Smooth muscle cell (in vitro differentiated cells): ENCODE measurements around the gene TJP1. TPM values are rescaled to one million over a fixed set of nuclear protein-coding genes. Genes with fewer than 3 reads are reported as not detected.

Source experiments
- DNase-seq: peaks from one replicate; lab custom pipeline; 2025; ENCODE audit not compliant: unreplicated experiment; lab: John Stamatoyannopoulos, UW
- H2AFZ ChIP-seq: fragments of 200-600 bp; sonication (generic); 2 replicates; pipeline ENCODE4 v1.6.0; 2016; ENCODE audit warnings: antibody characterized with exemption, low read depth, mild to moderate bottlenecking
- H3F3A ChIP-seq: fragments of 200-600 bp; sonication (generic); 2 replicates; pipeline ENCODE4 v1.6.0; 2017; ENCODE audit warnings: antibody characterized with exemption, low read depth
- H3K27ac ChIP-seq: fragments of 200-600 bp; sonication (generic); 2 replicates; pipeline ENCODE4 v1.5.1; 2016; ENCODE audit warnings: low read depth, mild to moderate bottlenecking
- H3K27me3 ChIP-seq: fragments of 200-600 bp; sonication (generic); 2 replicates; pipeline ENCODE4 v1.6.1; 2016; ENCODE audit warnings: low read depth, mild to moderate bottlenecking
- H3K36me3 ChIP-seq: fragments of 200-600 bp; sonication (generic); 2 replicates; pipeline ENCODE4 v1.5.1; 2016; ENCODE audit warnings: low read depth
- H3K4me1 ChIP-seq: fragments of 200-600 bp; sonication (generic); 2 replicates; pipeline ENCODE4 v1.5.1; 2016; ENCODE audit warnings: low read depth
- H3K4me2 ChIP-seq: fragments of 200-600 bp; sonication (generic); 2 replicates; pipeline ENCODE4 v1.6.0; 2016; ENCODE audit warnings: mild to moderate bottlenecking
- H3K4me3 ChIP-seq: fragments of 200-600 bp; sonication (generic); 2 replicates; pipeline ENCODE4 v1.5.1; 2016; ENCODE audit warnings: mild to moderate bottlenecking
- H3K79me2 ChIP-seq: fragments of 200-600 bp; sonication (generic); 2 replicates; pipeline ENCODE4 v1.6.0; 2016; ENCODE audit warnings: low read depth, mild to moderate bottlenecking
- H3K9ac ChIP-seq: fragments of 200-600 bp; sonication (generic); 2 replicates; pipeline ENCODE4 v1.6.0; 2016; ENCODE audit warnings: low read depth
- H3K9me3 ChIP-seq: fragments of 200-600 bp; sonication (generic); replicated peaks from 2 replicates; pipeline ENCODE4 v1.5.1; 2016; ENCODE audit warnings: low read depth
- H4K20me1 ChIP-seq: fragments of 200-600 bp; sonication (generic); 2 replicates; pipeline ENCODE4 v1.6.0; 2016; ENCODE audit warnings: low read depth
- WGBS: methylation state at CpG from one replicate; pipeline ENCODE4 v1.1.7; 2016; ENCODE audit warnings: low lambda C conversion rate; 5-methylcytosine and 5-hydroxymethylcytosine counted together
- polyA plus RNA-seq: library from polyadenylated mRNA; unstranded; fragments of >200 nt; fragmentation: Nextera tagmentation; extraction: Ambion mirVana; gene quantifications from 2 replicates; pipeline ENCODE4 v1.2.1, GENCODE V29; 2016
- total RNA-seq: library from RNA; depleted of rRNA; stranded (reverse); fragments of >200 nt; gene quantifications from 2 replicates; pipeline ENCODE4 v1.2.3, GENCODE V29; 2014
- TF ChIP-seq, protein P1 (sequence below): fragments of 200-600 bp; sonication (generic); IDR thresholded peaks from 2 replicates; pipeline ENCODE4 v1.5.1; 2017; ENCODE audit warnings: borderline replicate concordance, mild to moderate bottlenecking, antibody characterized with exemption; ENCODE audit not compliant: insufficient read depth, poor library complexity, severe bottlenecking

TJP1 gene
- total and polyA plus RNA-seq, 2 experiments from 2014 or later: 28.4 to 73.1 TPM

DNA sequence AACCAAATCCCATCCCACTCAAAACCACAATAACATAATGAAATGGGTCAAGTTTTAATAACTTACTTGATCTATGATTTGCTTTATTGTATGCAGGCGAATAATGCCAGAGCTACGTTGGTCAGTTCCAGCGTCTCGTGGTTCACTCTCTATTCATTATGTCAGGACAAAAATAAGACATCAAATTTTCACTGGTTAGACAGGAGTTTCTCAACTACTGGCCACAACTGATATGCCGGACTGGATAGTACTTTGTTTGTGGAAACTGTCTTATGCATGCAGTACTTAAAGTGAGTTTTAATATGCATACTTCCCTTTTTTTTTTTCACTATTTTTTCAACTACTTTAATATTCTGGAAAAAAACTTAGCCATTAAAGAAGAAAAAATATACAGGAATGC lies 94.4 kb downstream of the TJP1 start:
- Histone ChIP-seq H3K27ac (no peak overlapping the region), H3F3A (no peaks in the 10 kb centered on the region), H3K4me1 (no peaks in the 10 kb centered on the region), H3K27me3 (no peaks in the 10 kb centered on the region), H2AFZ (no peak overlapping the region), H3K36me3 (peaks cover 60% of the 10 kb centered on the region), H3K4me3 (no peak overlapping the region), H3K9me3 (no peaks in the 10 kb centered on the region), H3K9ac (no peak overlapping the region), H3K79me2 (no peaks in the 10 kb centered on the region), H3K4me2 (no peak overlapping the region), H4K20me1 (no peaks in the 10 kb centered on the region)
- no peak for DNase-seq
- 92% methylated on average over 5 of the region's 5 CpGs for WGBS
- TF ChIP-seq, protein P1, sequence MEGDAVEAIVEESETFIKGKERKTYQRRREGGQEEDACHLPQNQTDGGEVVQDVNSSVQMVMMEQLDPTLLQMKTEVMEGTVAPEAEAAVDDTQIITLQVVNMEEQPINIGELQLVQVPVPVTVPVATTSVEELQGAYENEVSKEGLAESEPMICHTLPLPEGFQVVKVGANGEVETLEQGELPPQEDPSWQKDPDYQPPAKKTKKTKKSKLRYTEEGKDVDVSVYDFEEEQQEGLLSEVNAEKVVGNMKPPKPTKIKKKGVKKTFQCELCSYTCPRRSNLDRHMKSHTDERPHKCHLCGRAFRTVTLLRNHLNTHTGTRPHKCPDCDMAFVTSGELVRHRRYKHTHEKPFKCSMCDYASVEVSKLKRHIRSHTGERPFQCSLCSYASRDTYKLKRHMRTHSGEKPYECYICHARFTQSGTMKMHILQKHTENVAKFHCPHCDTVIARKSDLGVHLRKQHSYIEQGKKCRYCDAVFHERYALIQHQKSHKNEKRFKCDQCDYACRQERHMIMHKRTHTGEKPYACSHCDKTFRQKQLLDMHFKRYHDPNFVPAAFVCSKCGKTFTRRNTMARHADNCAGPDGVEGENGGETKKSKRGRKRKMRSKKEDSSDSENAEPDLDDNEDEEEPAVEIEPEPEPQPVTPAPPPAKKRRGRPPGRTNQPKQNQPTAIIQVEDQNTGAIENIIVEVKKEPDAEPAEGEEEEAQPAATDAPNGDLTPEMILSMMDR: no peak

DNA sequence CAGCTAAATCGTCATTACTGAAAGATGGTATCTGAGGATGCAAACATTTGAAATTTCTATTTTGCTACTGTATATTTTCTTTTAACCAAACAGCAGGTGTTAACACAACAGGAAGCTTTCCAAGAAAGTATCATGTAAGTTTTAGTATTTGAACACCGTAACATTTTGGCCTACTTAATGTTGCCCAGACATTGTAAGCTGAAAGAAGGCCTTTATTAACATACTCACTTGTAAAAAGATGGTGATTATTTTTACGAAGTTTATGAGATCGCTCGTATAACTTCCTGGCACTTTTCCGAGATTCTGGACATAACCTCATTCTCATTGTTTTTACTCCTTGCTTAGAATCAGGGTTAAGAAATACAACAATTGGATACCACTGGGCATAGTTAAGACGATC lies 95.7 kb downstream of the TJP1 start:
- Histone ChIP-seq H3K4me3 (no peak overlapping the region), H2AFZ (no peak overlapping the region), H3K4me1 (no peaks in the 10 kb centered on the region), H3K9ac (no peak overlapping the region), H3K27me3 (no peaks in the 10 kb centered on the region), H3K36me3 (peaks cover 69% of the 10 kb centered on the region), H3K27ac (no peak overlapping the region), H3K79me2 (no peaks in the 10 kb centered on the region), H3K4me2 (no peak overlapping the region), H3F3A (no peaks in the 10 kb centered on the region), H4K20me1 (no peaks in the 10 kb centered on the region), H3K9me3 (no peaks in the 10 kb centered on the region)
- 95% methylated on average over 7 of the region's 7 CpGs for WGBS
- DNase-seq: no peak
- TF ChIP-seq, protein P1: no peak

DNA sequence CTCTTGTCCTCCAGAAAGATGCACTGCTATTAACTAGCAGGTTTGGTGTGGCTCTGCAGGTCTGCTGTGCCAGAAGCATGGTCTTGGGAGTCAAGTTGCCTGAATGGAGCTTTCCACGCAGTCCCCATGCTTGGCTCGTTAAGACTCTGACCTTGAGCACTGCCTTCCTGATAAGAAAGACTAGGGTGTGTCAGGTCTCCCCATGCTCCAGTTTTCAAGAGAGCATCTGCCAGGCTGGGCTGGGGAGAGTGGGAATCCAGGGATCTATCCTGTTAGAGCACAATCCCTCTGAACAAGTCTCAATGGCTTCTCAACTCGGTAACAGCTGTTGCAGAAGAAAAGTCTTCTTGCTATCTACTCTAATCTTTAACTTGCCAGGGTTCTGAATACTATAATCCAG lies 98.2 kb downstream of the TJP1 start:
- Histone ChIP-seq H3K27me3 (no peaks in the 10 kb centered on the region), H3K79me2 (no peaks in the 10 kb centered on the region), H3F3A (no peaks in the 10 kb centered on the region), H3K9ac (no peak overlapping the region), H4K20me1 (no peaks in the 10 kb centered on the region), H3K36me3 (peaks cover 76% of the 10 kb centered on the region), H3K4me2 (no peak overlapping the region), H3K27ac (no peak overlapping the region), H3K9me3 (no peaks in the 10 kb centered on the region), H3K4me3 (no peak overlapping the region), H2AFZ (no peak overlapping the region), H3K4me1 (no peaks in the 10 kb centered on the region)
- WGBS: 92% methylated on average over 3 of the region's 3 CpGs
- TF ChIP-seq, protein P1: no peak
- no peak for DNase-seq

DNA sequence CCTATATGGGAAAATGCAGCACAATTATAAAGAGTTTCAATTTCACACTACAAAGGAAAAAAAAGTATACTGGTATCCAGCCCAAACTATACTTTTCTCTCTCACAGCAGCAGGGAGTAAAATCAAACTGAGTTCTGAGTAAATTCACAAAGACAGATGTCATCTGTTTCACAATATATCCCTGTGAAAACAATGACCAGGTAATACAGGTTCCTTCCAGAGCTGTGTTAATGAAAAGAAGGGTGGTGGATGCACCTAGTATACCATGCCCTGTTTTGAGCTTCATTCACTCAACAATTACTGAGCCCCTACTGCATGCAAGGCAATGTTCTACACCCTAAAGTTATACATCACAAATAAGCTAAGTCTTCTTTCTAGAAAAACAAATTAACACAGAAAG lies 108.5 kb downstream of the TJP1 start:
- Histone ChIP-seq H3K9ac (no peak overlapping the region), H3K36me3 (peaks cover 36% of the 10 kb centered on the region)

More for the DNA sequence above, 108.5 kb downstream of the TJP1 start:
- no peaks in the 10 kb centered on the region for H3F3A ChIP-seq
- H3K79me2 ChIP-seq: no peaks in the 10 kb centered on the region
- TF ChIP-seq, protein P1: no peak
- no peaks in the 10 kb centered on the region for H3K4me1 ChIP-seq
- no peak overlapping the region for H3K27ac ChIP-seq
- no peak for DNase-seq
- H3K4me3 ChIP-seq: no peak overlapping the region
- no peak overlapping the region for H3K4me2 ChIP-seq
- H3K27me3 ChIP-seq: no peaks in the 10 kb centered on the region
- peaks cover 4% of the 10 kb centered on the region for H4K20me1 ChIP-seq
- no peak overlapping the region for H2AFZ ChIP-seq
- no peaks in the 10 kb centered on the region for H3K9me3 ChIP-seq
